SW480 (cell line): ENCODE data around the gene CCNY.
A peak's percentile ranks its signal among the peaks of the same experiment; 100 is the strongest.
"Not testable (repeated sequence)": the region's sequence is repeated elsewhere in the genome, so short reads cannot be mapped to it uniquely, and the experiment has no call there.

Experiments
- DNase-seq: peaks from one replicate; pipeline ENCODE4 v3.0.0-alpha.2; 2016; ENCODE audit warnings: low spot score

CCNY gene

DNA sequence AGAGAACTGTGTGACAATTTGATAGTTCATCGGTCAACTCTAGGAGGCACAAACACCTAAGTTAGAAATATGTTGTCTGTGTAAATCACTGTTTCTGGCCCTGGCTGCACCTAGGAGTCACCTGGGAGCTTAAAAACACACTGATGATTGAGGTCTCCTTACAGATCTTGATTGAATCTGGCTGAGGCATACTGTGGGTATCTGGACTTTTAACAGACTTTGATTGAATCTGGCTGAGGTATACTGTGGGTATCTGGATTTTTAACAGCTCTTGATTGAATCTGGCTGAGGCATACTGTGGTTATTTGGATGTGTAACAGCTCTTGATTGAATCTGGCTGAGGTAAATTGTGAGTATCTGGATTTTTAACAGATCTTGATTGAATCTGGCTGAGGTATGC is 181.9 kb downstream of the CCNY start:
- DNase-seq: not testable (repeated sequence)

DNA sequence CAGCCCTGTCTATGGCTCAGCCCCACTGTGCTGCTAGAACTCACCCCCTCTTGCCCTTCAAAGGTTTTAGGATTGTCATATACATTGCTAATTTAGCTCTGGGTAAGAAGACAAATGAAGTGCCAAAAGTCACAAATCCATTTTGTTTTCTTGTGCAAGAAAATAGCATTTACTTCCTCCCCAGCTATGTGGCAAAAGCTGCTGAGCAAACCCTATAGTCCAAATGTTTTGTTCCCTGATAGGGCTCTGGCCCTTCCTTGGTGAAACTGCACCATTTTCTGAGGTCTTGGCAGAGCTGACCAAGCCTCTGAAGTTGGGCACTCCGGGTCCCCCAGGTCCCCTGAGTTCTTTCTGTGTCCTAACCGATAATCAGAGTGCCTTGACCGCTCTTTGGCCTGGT is 184.7 kb downstream of the CCNY start:
- DNase-seq: no peak

DNA sequence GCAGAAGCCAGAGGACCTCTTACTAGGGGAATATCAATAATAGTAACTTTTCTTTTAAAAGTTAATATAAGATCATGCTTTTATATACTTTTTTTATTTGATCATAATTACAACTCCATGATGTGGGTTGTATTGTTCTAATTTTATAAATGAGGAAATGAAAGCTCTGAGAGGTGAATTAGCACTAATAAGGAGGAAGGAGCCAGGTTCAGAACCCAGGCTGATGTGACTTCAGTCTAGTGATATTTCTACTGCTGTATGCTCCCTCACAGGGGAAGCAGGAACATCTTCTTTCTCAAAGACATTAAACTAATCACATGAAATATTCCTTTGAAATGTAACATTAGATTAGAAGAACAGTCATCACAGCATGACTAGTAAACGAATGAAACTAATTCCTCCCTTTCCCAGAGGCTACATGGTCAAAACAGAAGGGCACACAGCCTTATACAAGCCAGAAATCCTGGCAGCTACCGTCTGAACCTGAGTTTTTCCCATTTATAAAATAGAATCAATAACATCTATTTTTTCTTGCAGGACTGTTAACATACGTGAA is 187.4 kb downstream of the CCNY start:
- DNase-seq: no peak

DNA sequence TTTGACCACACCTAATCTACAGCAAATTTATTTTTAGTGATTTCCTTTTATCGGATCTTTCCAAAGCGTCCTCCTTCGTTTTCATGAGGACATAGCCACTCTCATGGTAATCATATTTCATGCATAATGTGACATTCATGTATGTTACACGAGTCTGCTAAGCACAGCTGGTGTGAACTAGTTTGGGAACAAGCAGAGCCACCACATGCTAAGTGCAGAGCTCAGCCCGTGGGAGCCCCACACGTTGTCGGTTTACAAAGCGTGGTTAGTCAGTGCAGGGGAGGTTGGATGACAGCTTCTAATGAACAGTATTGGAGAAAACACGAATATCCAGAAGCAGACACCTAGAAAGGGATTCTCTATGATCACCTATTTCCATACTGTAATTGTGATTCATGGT is 190.4 kb downstream of the CCNY start:
- no peak for DNase-seq

DNA sequence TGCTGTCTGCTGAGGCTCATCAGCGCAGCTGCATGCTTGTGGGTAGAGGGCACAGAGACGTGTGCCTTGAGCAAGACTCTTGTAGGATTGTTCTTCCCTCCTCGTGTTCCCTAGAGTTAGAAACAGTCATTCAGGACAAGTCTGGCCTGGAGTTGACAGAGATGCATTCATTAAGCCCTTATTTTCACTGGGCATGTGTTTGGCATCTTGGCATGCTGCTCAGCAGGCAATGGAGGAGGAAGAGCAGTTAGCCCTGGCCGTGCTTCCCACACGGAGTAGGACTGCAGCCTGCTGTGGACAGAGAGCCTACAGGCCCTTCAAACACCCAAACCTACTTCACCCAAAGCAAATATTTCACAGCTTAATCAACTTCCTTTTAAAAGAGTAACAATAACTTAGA is 195.8 kb downstream of the CCNY start:
- no peak for DNase-seq

DNA sequence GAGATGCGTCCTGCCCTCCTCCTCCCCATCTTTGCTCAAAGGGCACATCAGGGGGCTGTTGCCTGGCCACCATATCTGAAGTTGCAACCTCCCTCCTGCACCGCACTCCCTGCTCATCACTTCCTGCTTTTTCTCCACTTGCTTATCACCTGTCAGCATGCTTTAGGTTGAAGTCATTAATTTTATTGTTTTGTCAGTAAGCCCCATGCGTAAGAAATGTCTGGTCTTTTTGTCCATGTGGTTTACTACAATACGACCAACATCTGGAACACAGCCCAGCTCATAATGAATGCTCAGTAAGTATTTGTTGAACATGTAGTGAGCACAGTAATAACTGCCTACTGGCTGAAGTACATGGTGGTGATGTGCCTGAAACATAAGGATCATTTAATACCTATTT is 197.3 kb downstream of the CCNY start:
- no peak for DNase-seq

DNA sequence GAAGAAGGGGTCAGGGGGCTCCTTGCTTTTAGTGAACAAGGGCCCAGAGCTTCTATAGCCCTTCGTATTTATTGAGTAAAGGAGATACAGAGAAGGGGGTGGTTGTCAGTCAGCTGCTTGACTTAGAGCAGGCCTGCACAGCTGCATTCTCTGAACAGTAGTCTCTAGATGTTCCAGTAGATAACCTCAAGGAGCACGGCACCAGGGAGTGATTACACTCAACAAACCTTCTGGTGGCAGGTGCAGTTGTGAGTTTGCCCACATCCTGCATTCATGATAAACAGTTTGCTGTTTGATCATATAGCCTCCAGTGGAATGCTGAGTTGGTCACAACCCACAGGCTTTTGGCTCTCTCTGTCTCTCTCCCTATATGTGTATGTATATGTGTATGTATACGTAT is 198.8 kb downstream of the CCNY start:
- DNase-seq: no peak

DNA sequence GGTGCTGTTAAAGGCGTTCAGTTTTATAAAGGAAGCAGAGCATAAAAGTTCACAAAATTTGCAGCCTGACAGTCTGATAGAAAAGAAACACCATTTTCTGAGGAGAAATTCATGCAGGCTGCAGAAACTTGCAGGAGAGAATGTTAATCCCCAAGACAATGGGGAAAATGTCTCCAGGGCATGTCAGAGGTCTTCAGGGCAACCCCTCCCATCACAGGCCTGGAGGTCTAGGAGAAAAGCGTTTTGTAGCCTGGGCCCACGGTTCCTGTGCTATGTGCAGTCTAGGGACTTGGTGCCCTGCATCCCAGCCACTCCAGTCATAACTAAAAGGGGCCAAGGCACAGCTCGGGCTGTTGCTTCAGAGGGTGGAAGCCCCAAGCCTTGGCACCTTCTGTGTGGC is 200.5 kb downstream of the CCNY start:
- DNase-seq: no peak

DNA sequence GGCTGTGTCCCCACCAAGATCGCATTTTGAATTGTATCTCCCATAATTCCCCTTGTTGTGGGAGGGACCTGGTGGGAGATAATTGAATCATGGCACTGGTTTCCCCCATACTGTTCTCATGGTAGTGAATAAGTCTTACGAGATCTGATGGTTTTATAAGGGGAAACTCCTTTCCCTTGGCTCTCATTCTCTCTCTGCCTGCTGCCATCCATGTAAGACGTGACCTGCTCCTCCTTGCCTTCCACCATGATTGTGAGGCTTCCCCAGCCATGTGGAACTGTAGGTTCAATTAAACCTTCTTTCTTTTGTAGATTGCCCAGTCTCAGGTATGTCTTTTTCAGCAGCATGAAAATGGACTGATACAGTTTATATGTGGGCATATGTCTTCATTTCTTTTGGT is 201.6 kb downstream of the CCNY start:
- not testable (repeated sequence) for DNase-seq

DNA sequence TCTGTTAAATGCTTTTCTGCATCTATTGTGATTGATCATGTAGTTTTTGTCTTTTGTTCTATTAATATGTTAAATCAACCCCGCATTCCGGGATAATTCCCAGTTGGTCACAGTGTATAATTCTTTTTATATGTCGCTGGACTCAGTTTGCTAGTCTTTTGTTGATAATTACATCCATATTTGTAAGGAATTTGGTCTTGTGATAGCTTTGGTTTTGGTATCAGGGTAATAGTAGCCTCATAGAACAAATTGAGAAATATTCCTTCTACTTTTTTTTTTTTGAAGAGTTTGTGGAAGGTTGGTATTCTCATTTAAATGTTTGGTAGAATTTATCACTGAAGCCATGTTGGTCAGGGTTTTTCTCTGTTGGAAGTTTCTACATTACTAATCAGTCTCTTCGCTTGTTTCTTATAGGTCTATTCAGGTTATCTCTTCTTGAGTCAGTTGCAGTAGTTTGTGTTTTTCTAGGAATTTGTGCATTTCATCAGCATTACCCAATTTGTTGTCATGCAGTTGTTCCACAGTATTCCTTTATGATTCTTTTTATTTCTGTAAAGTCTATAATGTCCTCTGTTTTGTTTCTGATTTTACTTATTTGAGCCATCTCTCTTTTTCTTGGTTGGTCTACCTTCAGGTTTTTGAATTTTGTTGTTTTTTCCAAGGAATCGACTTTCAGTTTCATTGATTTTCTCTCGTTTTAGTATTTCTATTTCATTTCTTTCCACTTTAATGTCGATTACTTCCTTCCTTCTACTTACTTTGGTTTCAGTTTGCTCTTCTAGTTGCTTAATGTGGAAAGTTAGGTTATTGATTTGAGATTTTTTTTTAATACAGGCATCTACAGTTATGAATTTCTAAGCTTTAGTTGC is 204.2 kb downstream of the CCNY start:
- no peak for DNase-seq

DNA sequence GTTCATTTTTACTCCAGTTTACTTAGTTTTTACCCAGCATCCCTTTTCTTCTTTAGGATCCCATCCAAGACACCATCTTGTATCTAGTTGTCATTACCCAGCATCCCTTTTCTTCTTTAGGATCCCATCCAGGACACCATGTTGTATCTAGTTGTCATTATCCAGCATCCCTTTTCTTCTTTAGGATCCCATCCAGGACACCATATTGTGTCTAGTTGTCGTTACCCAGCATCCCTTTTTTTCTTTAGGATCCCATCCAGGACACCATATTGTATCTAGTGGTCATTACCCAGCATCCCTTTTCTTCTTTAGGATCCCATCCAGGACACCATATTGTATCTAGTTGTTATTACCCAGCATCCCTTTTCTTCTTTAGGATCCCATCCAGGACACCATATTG is 205.4 kb downstream of the CCNY start:
- DNase-seq: no peak

DNA sequence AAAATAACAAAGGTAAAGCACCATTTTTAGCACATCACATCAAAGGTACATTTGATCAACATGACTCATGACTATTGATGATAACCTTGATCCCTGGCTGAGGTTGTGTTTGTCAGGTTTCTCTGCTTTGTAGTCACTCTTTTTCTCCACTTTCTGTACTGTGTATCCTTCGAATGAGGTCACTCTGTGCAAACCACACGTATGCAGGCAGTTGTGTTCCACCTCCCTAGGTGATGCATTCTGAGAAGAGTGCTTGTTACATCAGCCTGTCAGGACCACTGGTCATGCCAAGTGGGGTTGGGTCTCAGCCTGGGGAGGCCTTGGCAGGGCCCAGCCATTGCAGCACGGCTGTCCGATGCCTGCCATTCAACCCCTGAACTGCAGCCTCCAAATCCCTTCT is 206.0 kb downstream of the CCNY start:
- no peak for DNase-seq

DNA sequence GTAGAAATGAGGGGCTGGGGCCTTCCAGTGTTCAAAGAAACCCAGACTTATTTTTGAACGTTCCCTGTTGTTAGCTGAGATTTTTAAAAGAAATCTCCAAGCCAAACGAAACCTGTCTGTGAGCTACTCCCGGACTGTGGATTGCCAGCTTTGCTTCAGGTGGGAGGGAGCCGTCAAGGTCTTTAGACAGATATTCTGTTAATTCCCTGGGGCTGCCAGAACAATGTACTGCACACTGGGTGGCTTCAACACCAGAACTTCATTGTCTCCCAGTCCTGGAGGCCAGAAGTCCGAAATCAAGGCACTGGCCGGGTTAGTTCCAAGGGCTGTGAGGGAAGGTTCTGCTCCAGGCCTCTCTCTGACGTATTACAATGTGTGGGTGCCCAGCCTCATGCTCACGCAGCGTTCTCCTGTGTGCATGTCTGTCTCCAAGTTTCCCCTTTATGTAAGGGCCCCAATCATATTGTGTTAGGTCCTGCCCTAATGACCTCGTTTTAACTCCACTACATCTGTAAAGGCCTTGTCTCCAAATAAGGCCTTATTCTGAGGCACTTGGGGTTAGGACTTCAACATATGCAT is 208.9 kb downstream of the CCNY start:
- DNase-seq: no peak

DNA sequence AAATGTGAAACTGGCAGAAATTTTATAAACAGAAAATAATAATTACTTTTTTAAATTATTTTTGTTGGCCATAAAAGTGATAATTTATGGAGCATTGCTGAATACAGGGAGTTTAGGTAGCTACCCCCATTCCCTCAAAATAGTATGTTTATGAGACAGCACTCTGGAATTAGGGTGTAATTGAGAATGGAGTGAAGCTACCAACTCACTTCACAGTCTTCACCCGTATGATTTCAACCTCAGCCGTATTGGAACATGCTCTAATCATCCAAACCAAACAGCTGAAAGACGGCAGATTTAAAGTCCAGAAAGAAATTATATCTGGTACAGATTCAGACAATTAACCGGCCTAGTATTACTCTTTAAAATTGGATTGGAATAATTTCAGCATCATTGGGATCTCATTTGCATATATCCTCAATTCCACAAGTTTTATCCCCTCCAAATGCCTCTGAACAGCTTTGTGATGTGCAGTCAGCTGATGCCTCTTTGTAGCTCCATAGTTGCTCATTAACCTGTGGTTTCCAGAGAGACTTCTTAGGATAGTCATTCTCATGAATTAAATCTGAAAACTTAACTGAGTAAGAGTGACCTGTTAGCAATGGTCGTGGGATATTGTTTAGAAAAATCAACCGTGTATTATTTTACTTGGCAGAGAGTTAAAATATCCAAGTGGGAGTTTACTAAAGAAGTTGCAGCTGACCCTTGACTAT is 209.7 kb downstream of the CCNY start:
- DNase-seq: peak; percentile 35

DNA sequence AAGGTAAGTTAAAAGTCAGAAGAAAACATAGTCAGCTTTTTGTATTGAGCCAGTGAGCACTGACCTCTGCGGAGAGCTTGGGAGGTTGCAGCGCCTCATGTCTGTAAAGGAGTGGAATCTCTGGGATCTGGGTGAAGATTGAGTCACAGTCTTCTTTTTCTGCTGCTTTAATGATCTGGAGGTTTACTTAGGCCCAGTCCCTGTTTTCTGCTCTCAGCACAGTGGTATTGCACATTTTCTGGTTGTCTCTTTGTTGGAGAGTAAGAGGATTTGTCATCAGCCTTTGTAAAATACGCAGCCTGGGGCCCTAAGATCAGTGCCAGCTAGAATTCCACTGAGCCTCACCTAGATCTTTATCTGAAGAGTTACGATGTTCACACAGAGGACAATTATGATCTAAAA is 210.5 kb downstream of the CCNY start:
- peak; percentile 3 for DNase-seq

DNA sequence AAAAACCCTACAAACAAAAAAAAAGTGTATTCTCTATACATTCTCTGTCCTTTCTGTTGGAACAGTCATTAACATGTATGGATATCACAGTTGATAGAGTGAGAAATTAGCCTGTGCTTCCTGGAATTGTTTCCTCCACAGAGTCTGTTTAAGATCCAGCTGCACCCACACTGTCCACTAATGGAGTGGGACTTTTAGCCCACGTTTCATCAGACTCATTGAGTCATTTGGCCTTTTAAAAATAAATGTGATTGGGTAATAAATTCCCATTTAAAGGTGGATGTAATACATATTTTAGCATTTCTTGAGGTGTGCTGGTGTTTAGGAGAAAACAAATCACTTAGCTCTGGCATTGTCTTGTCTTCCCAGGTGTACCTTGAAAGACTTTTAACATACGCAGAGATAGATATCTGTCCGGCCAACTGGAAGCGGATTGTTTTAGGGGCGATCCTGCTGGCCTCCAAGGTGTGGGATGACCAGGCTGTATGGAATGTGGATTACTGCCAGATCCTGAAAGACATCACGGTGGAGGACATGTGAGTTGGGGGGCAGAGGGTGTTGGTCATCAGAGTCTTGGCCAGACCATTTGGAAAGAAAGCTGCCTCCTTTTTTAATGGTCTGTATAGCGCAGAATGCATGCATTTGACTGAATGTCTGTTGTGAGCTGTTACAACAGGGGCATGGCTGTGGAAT is 216.5 kb downstream of the CCNY start:
- DNase-seq: no peak

DNA sequence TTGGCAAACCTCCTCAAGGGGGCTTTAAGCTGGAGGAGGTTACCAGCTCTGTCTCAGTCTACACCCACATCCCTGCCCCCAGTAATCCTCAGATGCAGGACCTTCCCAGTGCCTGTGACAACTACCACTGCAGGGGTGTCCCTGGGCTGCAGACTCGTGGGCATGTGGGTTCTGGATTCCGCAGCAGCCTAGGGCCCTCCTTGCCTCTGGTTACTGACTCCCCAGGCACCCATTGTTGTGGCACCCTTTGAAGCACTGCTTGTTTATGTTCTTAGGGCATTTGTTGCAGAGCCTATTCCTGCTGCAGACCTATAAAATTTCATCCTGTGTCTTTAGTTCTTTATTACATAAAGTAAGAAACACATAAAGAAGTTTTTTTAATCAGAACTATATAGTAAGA is 217.7 kb downstream of the CCNY start:
- DNase-seq: no peak

DNA sequence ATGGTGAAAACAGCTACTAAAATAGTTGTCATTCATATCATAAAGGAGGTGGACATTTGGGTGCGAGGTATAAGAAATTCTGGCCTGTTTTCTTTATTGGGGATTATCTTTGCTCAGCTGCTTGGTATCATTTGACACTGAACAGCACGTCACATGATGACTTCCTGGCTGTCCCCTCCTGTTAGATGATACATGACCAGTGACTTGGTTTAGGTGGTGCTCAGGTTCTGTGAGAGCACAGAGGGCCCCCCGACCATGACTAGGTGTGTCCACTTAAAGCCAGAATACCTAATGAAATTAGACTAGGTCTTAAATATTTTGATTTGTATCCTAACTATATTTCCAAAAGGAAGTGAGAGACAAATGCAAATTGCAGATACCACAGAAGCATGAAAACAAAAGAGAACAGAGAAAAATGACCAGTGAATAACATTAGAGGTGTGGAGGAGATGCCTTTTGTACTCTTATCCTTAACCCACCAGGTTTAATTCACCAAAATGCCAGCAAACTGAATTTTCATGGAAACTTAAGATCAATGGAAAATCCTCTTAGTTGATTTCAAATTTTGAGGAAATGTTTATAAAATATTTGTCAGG is 218.2 kb downstream of the CCNY start:
- no peak for DNase-seq

DNA sequence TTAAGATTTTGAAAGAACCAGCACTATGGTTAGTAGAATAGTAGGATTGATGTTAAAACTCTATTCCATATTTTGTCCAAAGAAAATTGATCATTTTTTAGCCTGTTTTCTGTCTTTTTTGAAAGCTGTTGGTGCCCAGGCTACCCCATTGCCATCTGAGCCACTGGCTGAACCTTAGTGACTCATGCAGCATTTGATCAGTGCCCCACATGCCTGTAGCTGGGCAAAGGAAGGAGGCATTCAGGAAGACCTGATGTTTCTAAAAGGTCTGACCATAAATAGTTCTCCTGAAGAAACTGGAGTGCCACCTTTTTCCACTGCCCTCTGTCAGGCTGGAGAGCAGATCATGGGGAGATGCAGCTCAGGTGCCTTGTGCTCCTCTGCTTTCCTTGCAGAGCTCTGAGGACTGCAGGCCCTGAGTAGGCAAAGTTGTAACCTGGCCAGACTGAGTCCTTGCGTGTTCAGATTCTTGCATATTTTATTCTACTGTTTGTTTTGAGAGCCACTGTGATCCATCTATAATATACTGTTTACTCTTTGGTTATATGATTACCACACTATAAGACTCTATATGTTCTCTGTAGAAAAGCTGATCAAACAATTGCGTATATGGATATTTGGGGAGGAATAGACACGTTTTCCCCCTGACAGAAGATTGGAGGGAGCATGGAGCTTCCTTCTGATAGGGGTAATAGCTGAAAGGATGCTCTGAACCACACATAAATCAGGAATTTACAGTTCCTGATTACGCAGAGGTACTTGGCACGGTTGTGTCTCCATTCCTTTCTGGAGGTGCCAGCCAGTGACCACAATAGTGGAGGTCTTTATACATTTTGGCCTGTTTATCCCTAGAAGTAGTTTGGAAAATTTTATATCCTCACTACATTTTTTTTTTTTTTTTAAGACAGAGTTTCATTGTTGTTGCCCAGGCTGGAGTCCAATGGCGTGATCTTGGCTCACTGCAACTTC is 219.9 kb downstream of the CCNY start:
- DNase-seq: no peak

DNA sequence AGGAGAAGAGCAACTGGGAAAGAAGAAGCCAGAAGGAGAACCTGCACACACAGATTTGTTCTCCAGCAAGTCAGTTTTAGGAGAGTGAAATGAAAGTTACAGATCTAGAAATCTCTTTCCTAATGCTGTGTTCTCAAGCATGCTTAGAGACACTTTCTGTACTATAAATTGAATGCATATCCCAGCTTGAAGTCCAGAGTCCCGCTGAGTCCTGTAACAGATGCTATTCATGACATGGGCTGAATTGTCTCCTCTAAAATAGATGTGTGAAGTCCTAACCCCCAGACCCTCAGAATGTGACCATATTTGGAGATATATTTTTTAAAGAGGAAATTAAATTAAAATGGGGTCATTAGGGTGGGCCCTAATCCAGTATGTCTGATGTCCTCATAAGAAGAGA is 222.0 kb downstream of the CCNY start:
- no peak for DNase-seq

DNA sequence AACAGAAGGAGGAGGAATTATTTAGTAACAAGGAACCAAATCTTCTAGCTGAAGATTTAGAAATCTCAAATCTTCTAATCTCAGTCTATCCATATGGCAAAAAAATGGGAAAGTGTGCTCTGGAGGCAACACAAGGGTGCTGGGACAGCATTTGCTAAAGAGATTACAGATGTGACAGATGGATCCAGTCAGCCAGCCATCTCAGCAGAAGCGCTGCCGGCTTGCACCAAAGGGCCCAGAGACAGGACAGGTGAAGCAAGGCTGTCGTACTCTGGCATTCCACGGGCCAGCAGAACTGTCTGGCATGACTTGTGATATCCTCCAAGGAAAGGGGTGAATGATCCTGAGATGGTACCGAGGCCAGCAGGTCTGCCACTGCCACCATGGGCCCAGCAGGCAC is 223.1 kb downstream of the CCNY start:
- DNase-seq: no peak
